ENCODE measurements around the gene TBC1D22A. TPM values are rescaled to one million over a fixed set of nuclear protein-coding genes. Genes with fewer than 3 reads are reported as not detected.
"Not testable (repeated sequence)": the region's sequence is repeated elsewhere in the genome, so short reads cannot be mapped to it uniquely, and the experiment has no call there.

TBC1D22A gene
- polyA plus RNA-seq, 1 experiment, result 24.2 TPM

GRCh38 chr22:46728470-46728869 lies 34.0 kb upstream of the TBC1D22A start:
- no peak for TF ChIP-seq CTCF (IDR thresholded peaks at IDR 0.05; ENCODE audit: insufficient read depth, low read depth, low read length)
- ChIA-PET POLR2A (no interaction called here), CTCF (no interaction called here)
- Histone ChIP-seq H3K36me3 (ENCODE audit: control insufficient read depth, insufficient read depth, low read length) (peaks cover 8% of the 10 kb centered on the region), H3K27me3 (ENCODE audit: control insufficient read depth, insufficient read depth, low read length) (no peaks in the 10 kb centered on the region), H3K4me3 (ENCODE audit: low read depth, low read length) (no peak overlapping the region)
- DNase-seq (ENCODE audit: low read depth), result no peak

- ChIA-PET POLR2A (no interaction called here), CTCF (interaction anchor here (1.4 to 2.3 kb wide), 2 partner anchors 12 to 29 kb away, joined by 3 to 9 read pairs; no protein-coding TSS in a partner anchor)
- H3K36me3 ChIP-seq (ENCODE audit: control insufficient read depth, insufficient read depth, low read length), result peaks cover 8% of the 10 kb centered on the region
- no peak for TF ChIP-seq CTCF (IDR thresholded peaks at IDR 0.05; ENCODE audit: insufficient read depth, low read depth, low read length)
- no peak overlapping the region for H3K4me3 ChIP-seq (ENCODE audit: low read depth, low read length)
- H3K27me3 ChIP-seq (ENCODE audit: control insufficient read depth, insufficient read depth, low read length), result no peaks in the 10 kb centered on the region
- no peak for DNase-seq (ENCODE audit: low read depth)
Observed at GRCh38 chr22:46730568-46731245, 31.7 kb upstream of the TBC1D22A start.

GRCh38 chr22:46731246-46732040 lies 31.0 kb upstream of the TBC1D22A start:
- TF ChIP-seq CTCF (IDR thresholded peaks at IDR 0.05; ENCODE audit: insufficient read depth, low read depth, low read length), result no peak
- CTCF ChIA-PET, result interaction anchor here (1.4 to 2.3 kb wide), 2 partner anchors 11 to 28 kb away, joined by 3 to 9 read pairs; no protein-coding TSS in a partner anchor
- H3K4me3 ChIP-seq (ENCODE audit: low read depth, low read length), result no peak overlapping the region
- peaks cover 8% of the 10 kb centered on the region for H3K36me3 ChIP-seq (ENCODE audit: control insufficient read depth, insufficient read depth, low read length)
- no peaks in the 10 kb centered on the region for H3K27me3 ChIP-seq (ENCODE audit: control insufficient read depth, insufficient read depth, low read length)
- POLR2A ChIA-PET, result no interaction called here
- DNase-seq (ENCODE audit: low read depth), result no peak

GRCh38 chr22:46732041-46732379 lies 30.4 kb upstream of the TBC1D22A start:
- Histone ChIP-seq H3K4me3 (ENCODE audit: low read depth, low read length) (no peak overlapping the region), H3K36me3 (ENCODE audit: control insufficient read depth, insufficient read depth, low read length) (peaks cover 8% of the 10 kb centered on the region), H3K27me3 (ENCODE audit: control insufficient read depth, insufficient read depth, low read length) (no peaks in the 10 kb centered on the region)
- DNase-seq (ENCODE audit: low read depth), result no peak
- TF ChIP-seq CTCF (IDR thresholded peaks at IDR 0.05; ENCODE audit: insufficient read depth, low read depth, low read length), result no peak
- CTCF ChIA-PET, result interaction anchor here (1.4 to 2.3 kb wide), 2 partner anchors 11 to 28 kb away, joined by 3 to 9 read pairs; no protein-coding TSS in a partner anchor
- POLR2A ChIA-PET, result no interaction called here

- Histone ChIP-seq H3K4me3 (ENCODE audit: low read depth, low read length) (no peak overlapping the region), H3K27me3 (ENCODE audit: control insufficient read depth, insufficient read depth, low read length) (no peaks in the 10 kb centered on the region), H3K36me3 (ENCODE audit: control insufficient read depth, insufficient read depth, low read length) (peaks cover 8% of the 10 kb centered on the region)
- ChIA-PET POLR2A (no interaction called here), CTCF (interaction anchor here (1.4 to 2.3 kb wide), 2 partner anchors 10 to 27 kb away, joined by 3 to 9 read pairs; no protein-coding TSS in a partner anchor)
- TF ChIP-seq CTCF (IDR thresholded peaks at IDR 0.05; ENCODE audit: insufficient read depth, low read depth, low read length), result no peak
- DNase-seq (ENCODE audit: low read depth), result no peak
Observed at GRCh38 chr22:46732513-46732912, 29.9 kb upstream of the TBC1D22A start.

GRCh38 chr22:46734213-46734722 lies 28.2 kb upstream of the TBC1D22A start:
- CTCF ChIA-PET; H3K36me3 ChIP-seq (ENCODE audit: control insufficient read depth, insufficient read depth, low read length); H3K27me3 ChIP-seq (ENCODE audit: control insufficient read depth, insufficient read depth, low read length); DNase-seq (ENCODE audit: low read depth); POLR2A ChIA-PET; H3K4me3 ChIP-seq (ENCODE audit: low read depth, low read length): not testable (repeated sequence)
